ENCODE measurements around the gene SLC9C1.

GRCh38 chr3:112130638-112130993 is 163.4 kb downstream of the SLC9C1 start:
- TF ChIP-seq CTCF (IDR thresholded peaks at IDR 0.05; ENCODE audit: borderline replicate concordance, extremely low read depth, low read length, poor library complexity, severe bottlenecking) (no peak), EZH2 (IDR thresholded peaks at IDR 0.05; ENCODE audit: borderline replicate concordance, low read depth, low read length, severe bottlenecking) (no peak)
